GM23248 (cell line): ENCODE measurements around the gene RPIA. TPM values are rescaled to one million over a fixed set of nuclear protein-coding genes. Genes with fewer than 3 reads are reported as not detected.

Source experiments
- DNase-seq: peaks from one replicate; pipeline ENCODE4 v3.0.0-alpha.2; 2015
- H2AFZ ChIP-seq: fragments of 200-600 bp; sonication (generic); 2 replicates; pipeline ENCODE4 v1.6.1; 2016; ENCODE audit warnings: antibody characterized with exemption
- H3F3A ChIP-seq: fragments of 200-600 bp; sonication (generic); 2 replicates; pipeline ENCODE4 v1.6.1; 2016; ENCODE audit warnings: mild to moderate bottlenecking, antibody characterized with exemption, mixed run types; ENCODE audit not compliant: insufficient read depth
- H3K27ac ChIP-seq: fragments of 200-600 bp; sonication (generic); 2 replicates; pipeline ENCODE4 v1.5.1; 2016; ENCODE audit warnings: mild to moderate bottlenecking
- H3K27me3 ChIP-seq: fragments of 200-600 bp; sonication (generic); replicated peaks from 2 replicates; pipeline ENCODE4 v1.6.1; 2016; ENCODE audit warnings: mild to moderate bottlenecking; ENCODE audit not compliant: insufficient read depth
- H3K36me3 ChIP-seq: fragments of 200-600 bp; sonication (generic); 2 replicates; pipeline ENCODE4 v1.6.1; 2016; ENCODE audit warnings: low read depth, mild to moderate bottlenecking
- H3K4me1 ChIP-seq: fragments of 200-600 bp; sonication (generic); 2 replicates; pipeline ENCODE4 v1.6.1; 2016; ENCODE audit warnings: mild to moderate bottlenecking; ENCODE audit not compliant: insufficient read depth
- H3K4me2 ChIP-seq: fragments of 200-600 bp; sonication (generic); one replicate; pipeline ENCODE4 v1.6.1; 2016; ENCODE audit warnings: mild to moderate bottlenecking; ENCODE audit not compliant: unreplicated experiment
- H3K4me3 ChIP-seq: fragments of 200-600 bp; sonication (generic); 2 replicates; pipeline ENCODE4 v1.5.1; 2016; ENCODE audit warnings: mild to moderate bottlenecking
- H3K79me2 ChIP-seq: fragments of 200-600 bp; sonication (generic); 2 replicates; pipeline ENCODE4 v1.6.1; 2016; ENCODE audit warnings: mild to moderate bottlenecking; ENCODE audit not compliant: insufficient read depth
- H3K9ac ChIP-seq: fragments of 200-600 bp; sonication (generic); 2 replicates; pipeline ENCODE4 v1.6.1; 2016; ENCODE audit warnings: mild to moderate bottlenecking
- H3K9me2 ChIP-seq: fragments of 200-600 bp; sonication (generic); 2 replicates; pipeline ENCODE4 v1.6.1; 2016; ENCODE audit warnings: mixed run types, mild to moderate bottlenecking, moderate library complexity; ENCODE audit not compliant: insufficient read depth
- H3K9me3 ChIP-seq: fragments of 200-600 bp; sonication (generic); one replicate; pipeline ENCODE4 v1.6.1; 2017; ENCODE audit warnings: low read depth
- H4K20me1 ChIP-seq: fragments of 200-600 bp; sonication (generic); 2 replicates; pipeline ENCODE4 v1.6.0; 2016; ENCODE audit not compliant: insufficient read depth
- EZH2 ChIP-seq: fragments of 200-600 bp; sonication (generic); IDR thresholded peaks from 2 replicates; pipeline ENCODE4 v1.6.1; 2018; ENCODE audit warnings: antibody characterized with exemption, mild to moderate bottlenecking; ENCODE audit not compliant: insufficient read depth, poor library complexity, severe bottlenecking
- EZH2phosphoT487 ChIP-seq: fragments of 200-600 bp; sonication (generic); IDR thresholded peaks from 2 replicates; pipeline ENCODE4 v1.6.1; 2018; ENCODE audit warnings: antibody characterized with exemption, moderate library complexity, mild to moderate bottlenecking, low read depth; ENCODE audit not compliant: insufficient read depth
- WGBS, 2 experiments: methylation state at CpG; one replicate each; pipeline ENCODE4 v1.1.6; 2015 to 2017; ENCODE audit warnings: low lambda C conversion rate in 2 of 2, low coverage in 1 of 2; ENCODE audit errors: missing lambda C conversion rate in 2 of 2; 5-methylcytosine and 5-hydroxymethylcytosine counted together
- in situ Hi-C: fragments of 300-500 bp; cut with MboI; formaldehyde crosslinking; loops from 2 replicates; pipeline ENCODE4 v1.15.0; 2020
- polyA plus RNA-seq: library from polyadenylated mRNA; unstranded; fragments of >200 nt; fragmentation: Nextera tagmentation; extraction: Ambion mirVana; gene quantifications from 2 replicates; pipeline ENCODE4 v1.2.1, GENCODE V29; 2016
- total RNA-seq: library from RNA; depleted of rRNA; stranded (reverse); fragments of >200 nt; shearing (Covaris generic); gene quantifications from 2 replicates; pipeline ENCODE4 v1.2.3, GENCODE V29; 2014

RPIA gene
- total and polyA plus RNA-seq, 2 experiments from 2014 or later: 5.8 to 9.2 TPM

GRCh38 chr2:88735133-88735532, 43.7 kb downstream of the RPIA start:
- no peaks in the 10 kb centered on the region for H3K27me3 ChIP-seq
- H3K9me3 ChIP-seq: no peaks in the 10 kb centered on the region
- peaks cover 16% of the 10 kb centered on the region for H3K4me1 ChIP-seq
- no peak overlapping the region for H3K4me3 ChIP-seq
- no peaks in the 10 kb centered on the region for H4K20me1 ChIP-seq
- 0 out of 2 replicates have a peak, but pooled peaks cover 5% of the 10 kb centered on the region for H3F3A ChIP-seq
- no peaks in the 10 kb centered on the region for H3K9me2 ChIP-seq
- in situ Hi-C loops: no loop called here
- DNase-seq: no peak
- 0 out of 2 replicates have a peak, but pooled peaks cover 7% of the 10 kb centered on the region for H3K36me3 ChIP-seq
- H3K4me2 ChIP-seq: no peak overlapping the region
- H2AFZ ChIP-seq: no peak overlapping the region
- TF ChIP-seq EZH2phosphoT487: no peak
- TF ChIP-seq EZH2: no peak
- no peaks in the 10 kb centered on the region for H3K79me2 ChIP-seq
- no peak overlapping the region for H3K27ac ChIP-seq
- WGBS, 2 experiments: 56 to 65% methylated on average over 4 of the region's 4 CpGs
- no peak overlapping the region for H3K9ac ChIP-seq

GRCh38 chr2:88735853-88736252, 44.4 kb downstream of the RPIA start:
- Histone ChIP-seq H3F3A (0 out of 2 replicates have a peak, but pooled peaks cover 5% of the 10 kb centered on the region), H3K4me3 (no peak overlapping the region), H4K20me1 (no peaks in the 10 kb centered on the region), H3K36me3 (0 out of 2 replicates have a peak, but pooled peaks cover 7% of the 10 kb centered on the region), H3K9me3 (no peaks in the 10 kb centered on the region), H3K4me1 (peaks cover 16% of the 10 kb centered on the region), H3K27ac (no peak overlapping the region), H3K4me2 (no peak overlapping the region), H3K9me2 (no peaks in the 10 kb centered on the region), H3K27me3 (no peaks in the 10 kb centered on the region), H3K79me2 (no peaks in the 10 kb centered on the region), H3K9ac (no peak overlapping the region), H2AFZ (no peak overlapping the region)
- DNase-seq: peak; percentile 7
- in situ Hi-C loops: no loop called here
- TF ChIP-seq EZH2 (no peak), EZH2phosphoT487 (no peak)
- WGBS, 2 experiments: 93% methylated on average over 6 of the region's 6 CpGs

- H3K4me3 ChIP-seq: no peak overlapping the region
- H3K4me2 ChIP-seq: no peak overlapping the region
- H3K4me1 ChIP-seq: peaks cover 16% of the 10 kb centered on the region
- no peaks in the 10 kb centered on the region for H3K9me2 ChIP-seq
- H3K79me2 ChIP-seq: no peaks in the 10 kb centered on the region
- no peaks in the 10 kb centered on the region for H4K20me1 ChIP-seq
- no peak overlapping the region for H3K9ac ChIP-seq
- no peak for TF ChIP-seq EZH2phosphoT487
- no peak for TF ChIP-seq EZH2
- WGBS, 2 experiments: 73% methylated on average over 8 of the region's 8 CpGs
- H3K27ac ChIP-seq: no peak overlapping the region
- H2AFZ ChIP-seq: no peak overlapping the region
- 0 out of 2 replicates have a peak, but pooled peaks cover 5% of the 10 kb centered on the region for H3F3A ChIP-seq
- no peak for DNase-seq
- H3K9me3 ChIP-seq: no peaks in the 10 kb centered on the region
- H3K27me3 ChIP-seq: no peaks in the 10 kb centered on the region
- 0 out of 2 replicates have a peak, but pooled peaks cover 7% of the 10 kb centered on the region for H3K36me3 ChIP-seq
- in situ Hi-C loops: no loop called here
Measured at GRCh38 chr2:88736437-88736836, 45.0 kb downstream of the RPIA start.

GRCh38 chr2:88737385-88737784, 45.9 kb downstream of the RPIA start:
- H3K4me3 ChIP-seq: no peak overlapping the region
- no peak overlapping the region for H3K4me2 ChIP-seq
- no peak overlapping the region for H3K9ac ChIP-seq
- H3K4me1 ChIP-seq: peaks cover 16% of the 10 kb centered on the region
- peak; percentile 55 for DNase-seq
- H3K27me3 ChIP-seq: no peaks in the 10 kb centered on the region
- no peaks in the 10 kb centered on the region for H3K9me3 ChIP-seq
- TF ChIP-seq EZH2phosphoT487 (no peak), EZH2 (no peak)
- H2AFZ ChIP-seq: no peak overlapping the region
- 96 to 97% methylated on average over 4 of the region's 4 CpGs for WGBS, 2 experiments
- no peak overlapping the region for H3K27ac ChIP-seq
- no peaks in the 10 kb centered on the region for H3K9me2 ChIP-seq
- 0 out of 2 replicates have a peak, but pooled peaks cover 5% of the 10 kb centered on the region for H3F3A ChIP-seq
- H4K20me1 ChIP-seq: no peaks in the 10 kb centered on the region
- H3K79me2 ChIP-seq: no peaks in the 10 kb centered on the region
- in situ Hi-C loops: no loop called here
- H3K36me3 ChIP-seq: 0 out of 2 replicates have a peak, but pooled peaks cover 7% of the 10 kb centered on the region

- Histone ChIP-seq H3K79me2 (no peaks in the 10 kb centered on the region), H3F3A (0 out of 2 replicates have a peak, but pooled peaks cover 5% of the 10 kb centered on the region), H3K9me3 (no peaks in the 10 kb centered on the region), H2AFZ (no peak overlapping the region), H3K9me2 (no peaks in the 10 kb centered on the region), H3K27me3 (no peaks in the 10 kb centered on the region), H3K36me3 (0 out of 2 replicates have a peak, but pooled peaks cover 7% of the 10 kb centered on the region), H3K27ac (no peak overlapping the region), H4K20me1 (no peaks in the 10 kb centered on the region), H3K4me3 (no peak overlapping the region), H3K4me2 (no peak overlapping the region), H3K4me1 (peaks cover 16% of the 10 kb centered on the region), H3K9ac (no peak overlapping the region)
- in situ Hi-C loops: no loop called here
- peak; percentile 39 for DNase-seq
- 56% methylated on average over 3 of the region's 3 CpGs for WGBS, 2 experiments
- TF ChIP-seq EZH2 (no peak), EZH2phosphoT487 (no peak)
Measured at GRCh38 chr2:88738271-88738670, 46.8 kb downstream of the RPIA start.
